ENCODE results near the gene CALML3. TPM values are rescaled to one million over a fixed set of nuclear protein-coding genes. Genes with fewer than 3 reads are reported as not detected.
A peak's percentile ranks its signal among the peaks of the same experiment; 100 is the strongest.

The CALML3 gene
- total and polyA plus RNA-seq, 2 of the 8 experiments (the other 6 are each of a cell fraction or from before 2014, with no cell fraction given), result not detected

GRCh38 chr10:5500162-5500670, 24.5 kb upstream of the CALML3 start:
- no peak overlapping the region for H2BK5ac ChIP-seq (ENCODE audit: low read depth, low read length)
- H2BK20ac ChIP-seq (ENCODE audit: low read length), result no peak overlapping the region
- no peaks in the 10 kb centered on the region for H3K36me3 ChIP-seq (ENCODE audit: control insufficient read depth in 2 of 4, insufficient read depth in 4 of 4, low read length in 3 of 4)
- 93% methylated on average over 7 of the region's 7 CpGs; no CpG with 5 or more reads in 1 of the 2 experiments for WGBS, 2 experiments (ENCODE audit: extremely low coverage in 1 of 2, insufficient coverage in 1 of 2, insufficient read length in 1 of 2, insufficient replicate concordance in 2 of 2, low coverage in 1 of 2, low lambda C conversion rate in 2 of 2, missing lambda C conversion rate in 1 of 2)
- no peak overlapping the region for H4K5ac ChIP-seq (ENCODE audit: insufficient read length, low read depth, low read length)
- no peak overlapping the region for H4K91ac ChIP-seq (replicated peaks; ENCODE audit: insufficient read length, low read length)
- no peak overlapping the region for H3K23ac ChIP-seq (ENCODE audit: insufficient read length)
- H3K56ac ChIP-seq (replicated peaks; ENCODE audit: insufficient read length, low read depth, low read length), result no peak overlapping the region
- H3K18ac ChIP-seq (ENCODE audit: extremely low read depth, low read length), result no peak overlapping the region
- no peak overlapping the region for H2BK120ac ChIP-seq (replicated peaks; ENCODE audit: low read depth, low read length)
- DNase-seq (ENCODE audit: low read depth in 1 of 2, low spot score in 2 of 2) (no peak), FAIRE-seq (no peak)
- H3K27me3 ChIP-seq (replicated peaks in 1 of 4; ENCODE audit: control insufficient read depth in 3 of 4, extremely low read depth in 1 of 4, insufficient read depth in 3 of 4, low read length in 3 of 4), result no peaks in the 10 kb centered on the region
- H3K9me3 ChIP-seq (ENCODE audit: insufficient read depth in 2 of 2, low read depth in 1 of 2, low read length in 1 of 2), result no peaks in the 10 kb centered on the region
- H3K79me2 ChIP-seq (ENCODE audit: control insufficient read depth in 1 of 2, insufficient read depth in 2 of 2, low read length in 2 of 2), result no peaks in the 10 kb centered on the region
- peaks cover 0 to 3% of the 10 kb centered on the region in 2 experiments for H4K20me1 ChIP-seq (replicated peaks in 1 of 2; ENCODE audit: control insufficient read depth in 1 of 2, insufficient read depth in 2 of 2, low read length in 2 of 2)
- ChIA-PET POLR2A (ENCODE audit: partially characterized antibody) (interaction anchor here (0.8 to 2.4 kb wide), 3 partner anchors 16 to 54 kb away, joined by 3 to 5 read pairs (median 3); no protein-coding TSS in a partner anchor), CTCF (ENCODE audit: partially characterized antibody) (interaction anchor here (0.6 to 4.7 kb wide), 10 partner anchors 10 to 129 kb away, joined by 3 to 28 read pairs (median 4); no protein-coding TSS in a partner anchor)
- peak overlapping the region; percentile 81; the same call in 1 of the 2 replicates for H2BK15ac ChIP-seq (ENCODE audit: low read length)
- H3K4me3 ChIP-seq (ENCODE audit: extremely low read depth in 1 of 4, insufficient read depth in 2 of 4, low read depth in 3 of 4, low read length in 4 of 4), result no peak overlapping the region
- H2AK5ac ChIP-seq (ENCODE audit: low read depth, low read length), result no peak overlapping the region
- TF ChIP-seq RNF2 (IDR thresholded peaks at IDR 0.05; ENCODE audit: borderline replicate concordance, low read depth, low read length, missing control alignments, poor library complexity, severe bottlenecking) (no peak), POLR2AphosphoS5 (IDR thresholded peaks at IDR 0.05; ENCODE audit: low read depth, low read length) (no peak), SIX5 (IDR thresholded peaks at IDR 0.05; ENCODE audit: low read depth, low read length) (no peak), RFX5 (IDR thresholded peaks at IDR 0.05; ENCODE audit: borderline replicate concordance, low read depth, low read length) (no peak), RAD21 (IDR thresholded peaks at IDR 0.05 in 1 of 2, conservative IDR thresholded peaks at IDR 0.05 in 1 of 2; ENCODE audit: low read depth in 2 of 2, low read length in 2 of 2) (no peak), GABPA (IDR thresholded peaks at IDR 0.05; ENCODE audit: borderline replicate concordance, insufficient read depth, low read length) (no peak), RXRA (IDR thresholded peaks at IDR 0.05; ENCODE audit: insufficient read depth, low read depth, low read length) (no peak), JUN (IDR thresholded peaks at IDR 0.05; ENCODE audit: low read depth, low read length) (no peak)
- H3K4ac ChIP-seq (replicated peaks; ENCODE audit: insufficient read length, low read depth, low read length), result no peak overlapping the region
- no peak overlapping the region for H3K14ac ChIP-seq (ENCODE audit: insufficient read length)
- H3K4me1 ChIP-seq (replicated peaks in 1 of 4; ENCODE audit: control insufficient read depth in 3 of 4, insufficient read depth in 4 of 4, low read length in 3 of 4), result peaks cover 0 to 3% (median 0%) of the 10 kb centered on the region in 4 experiments; a peak in 1 of 7 replicates
- H3K9ac ChIP-seq (replicated peaks in 1 of 4; ENCODE audit: extremely low read depth in 1 of 4, low read depth in 3 of 4, low read length in 3 of 4), result no peak overlapping the region
- H3K4me2 ChIP-seq (ENCODE audit: insufficient read depth in 1 of 2, low read depth in 2 of 2, low read length in 2 of 2), result no peak overlapping the region
- no peak overlapping the region for H2BK12ac ChIP-seq (ENCODE audit: low read depth, low read length)
- H2AFZ ChIP-seq (ENCODE audit: low read length), result no peak overlapping the region
- H3K23me2 ChIP-seq (ENCODE audit: low read depth, low read length), result peaks cover 12% of the 10 kb centered on the region; the same call in 1 of the 2 replicates
- H4K8ac ChIP-seq (ENCODE audit: extremely low read depth, insufficient read depth, low read length), result no peak overlapping the region
- H3K79me1 ChIP-seq (ENCODE audit: low read depth, low read length), result no peaks in the 10 kb centered on the region
- H3K27ac ChIP-seq (ENCODE audit: low read depth, low read length), result no peak overlapping the region

Data from H1 (cell line).